NCI-H2029 (cell line): ENCODE measurements around the gene AZU1.
"Not testable (repeated sequence)": the region's sequence is repeated elsewhere in the genome, so short reads cannot be mapped to it uniquely, and the experiment has no call there.

Source experiments
- DNase-seq: peaks from one replicate; lab custom pipeline; 2025; lab: John Stamatoyannopoulos, UW

AZU1 gene

DNA sequence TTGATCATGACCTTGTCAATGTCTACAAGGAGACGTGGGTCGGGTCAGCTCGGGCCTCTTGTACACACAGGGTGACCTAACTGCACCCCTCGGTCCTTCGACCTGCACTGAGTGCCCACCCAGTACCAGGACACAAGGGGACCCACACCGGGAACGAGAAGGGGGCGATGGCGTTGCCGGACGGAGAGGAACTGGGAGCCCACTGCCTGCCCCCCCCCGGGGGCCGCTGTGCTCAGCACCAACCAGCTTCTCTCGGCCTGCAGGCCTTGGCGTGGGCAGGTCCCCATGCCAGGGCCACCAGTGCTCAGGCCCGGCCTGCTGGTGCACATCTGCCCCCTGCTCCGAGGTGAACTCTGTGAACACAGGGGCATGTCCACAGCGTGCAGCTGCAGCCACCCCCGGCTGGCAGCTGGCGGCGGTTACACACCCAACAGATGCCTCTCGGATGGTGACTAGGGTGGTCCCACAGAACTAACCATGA, 46.0 kb downstream of the AZU1 start:
- DNase-seq, result no peak

- DNase-seq, result no peak
These were observed 47.7 kb downstream of the AZU1 start for GRCh38 chr19:875265-875879.

DNA sequence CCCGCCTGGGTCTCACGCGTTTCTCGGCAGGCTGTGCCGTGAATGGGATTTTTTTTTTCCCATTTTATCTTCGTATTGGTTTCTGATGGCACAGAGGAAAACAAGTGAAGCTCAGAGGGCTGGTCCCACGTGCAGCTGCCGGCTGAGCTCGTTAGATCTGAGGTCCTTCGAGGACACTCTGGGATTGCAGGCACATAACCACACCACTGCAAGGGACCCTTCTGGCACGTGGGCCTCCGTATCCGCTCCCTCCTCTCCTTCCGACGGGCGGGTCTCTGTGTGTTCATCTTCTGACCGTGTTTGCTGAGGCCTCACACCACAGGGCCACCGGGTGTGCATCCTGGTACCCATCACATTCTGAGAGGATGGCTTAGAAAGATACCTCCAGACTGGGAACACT, 48.5 kb downstream of the AZU1 start:
- DNase-seq, result no peak

- no peak for DNase-seq
These were observed 49.2 kb downstream of the AZU1 start for GRCh38 chr19:876780-877314.

- not testable (repeated sequence) for DNase-seq
These were observed 50.5 kb downstream of the AZU1 start for GRCh38 chr19:877992-878660.

GRCh38 chr19:878751-879561, 51.3 kb downstream of the AZU1 start:
- DNase-seq, result not testable (repeated sequence)

- DNase-seq, result no peak
These were observed 52.2 kb downstream of the AZU1 start for GRCh38 chr19:879711-880438.
